ENCODE data around the gene SKOR2.

- TF ChIP-seq CTCF (conservative IDR thresholded peaks at IDR 0.05; ENCODE audit: low read depth, low read length), result no peak
- TF ChIP-seq EZH2 (IDR thresholded peaks at IDR 0.05; ENCODE audit: borderline replicate concordance, low read depth, low read length, poor library complexity, severe bottlenecking), result no peak
Measured at GRCh38 chr18:47248604-47249313, 2.7 kb downstream of the SKOR2 start.
